Fibroblast of skin of right biceps (primary cell): ENCODE data around the gene C2orf78.
"Not testable (repeated sequence)": the region's sequence is repeated elsewhere in the genome, so short reads cannot be mapped to it uniquely, and the experiment has no call there.

Source experiments
- DNase-seq: peaks from one replicate; pipeline ENCODE4 v3.0.0-alpha.2; 2013

C2orf78 gene

GRCh38 chr2:73779467-73780236, 4.3 kb upstream of the C2orf78 start, which contains the start of gene DUSP11:
Gene DUSP11, minus strand, starts transcription at chr2:73780103. Its CDS starts 129 bp downstream, at chr2:73779974.
- peak; percentile 92 for DNase-seq

- no peak for DNase-seq
Observed at GRCh38 chr2:73780237-73780582, 3.8 kb upstream of the C2orf78 start.

- not testable (repeated sequence) for DNase-seq
Observed at GRCh38 chr2:73783402-73783801, 581 bp upstream of the C2orf78 start.

- no peak for DNase-seq
Observed at GRCh38 chr2:73811878-73812277, 27.9 kb downstream of the C2orf78 start.

GRCh38 chr2:73812635-73813034, 28.7 kb downstream of the C2orf78 start:
- no peak for DNase-seq

- DNase-seq = no peak
Observed at GRCh38 chr2:73818296-73818695, 34.3 kb downstream of the C2orf78 start.

- no peak for DNase-seq
Observed at GRCh38 chr2:73821227-73821626, 37.2 kb downstream of the C2orf78 start.

GRCh38 chr2:73821669-73822068, 37.7 kb downstream of the C2orf78 start:
- no peak for DNase-seq

- DNase-seq = no peak
Observed at GRCh38 chr2:73822276-73822675, 38.3 kb downstream of the C2orf78 start.

- DNase-seq = no peak
Observed at GRCh38 chr2:73822991-73823390, 39.0 kb downstream of the C2orf78 start.

GRCh38 chr2:73823416-73823815, 39.4 kb downstream of the C2orf78 start:
- no peak for DNase-seq

- DNase-seq = peak; percentile 77
Observed at GRCh38 chr2:73823916-73824523, 40.0 kb downstream of the C2orf78 start.

- DNase-seq = no peak
Observed at GRCh38 chr2:73825408-73825807, 41.4 kb downstream of the C2orf78 start.

GRCh38 chr2:73827018-73827417, 43.0 kb downstream of the C2orf78 start:
- DNase-seq = peak; percentile 39

GRCh38 chr2:73827660-73828388, 43.8 kb downstream of the C2orf78 start:
- no peak for DNase-seq

GRCh38 chr2:73828389-73828817, 44.4 kb downstream of the C2orf78 start:
- no peak for DNase-seq

GRCh38 chr2:73828818-73829570, 45.0 kb downstream of the C2orf78 start, which contains the start of gene STAMBP:
Gene STAMBP, plus strand, starts transcription at chr2:73828961. Its CDS starts 1,896 bp downstream, at chr2:73830857.
- peak; percentile 95 for DNase-seq

- DNase-seq = peak; percentile 91
Observed at GRCh38 chr2:73830871-73831401, 47.0 kb downstream of the C2orf78 start.

GRCh38 chr2:73832930-73833329, 48.9 kb downstream of the C2orf78 start:
- peak; percentile 43 for DNase-seq

GRCh38 chr2:73836141-73836943, 52.4 kb downstream of the C2orf78 start:
- no peak for DNase-seq

GRCh38 chr2:73837847-73838585, 54.0 kb downstream of the C2orf78 start:
- no peak for DNase-seq
